A673 (cell line): ENCODE measurements around the gene USP35. TPM values are rescaled to one million over a fixed set of nuclear protein-coding genes. Genes with fewer than 3 reads are reported as not detected.

Experiments used
- BruUV-seq: library from RNA; stranded (reverse); fragments of 400-500 nt; replicated peaks from 2 replicates; lab custom pipeline; 2021; lab: Mats Ljungman, UMichigan
- CTCF ChIA-PET: fragments of 300-600 bp; sonication (Branson Sonifier 250); formaldehyde crosslinking; loops from one replicate; lab custom pipeline; 2022; ENCODE audit warnings: antibody characterized with exemption; lab: Charles Lee
- POLR2A ChIA-PET: fragments of 300-600 bp; sonication (Branson Sonifier 250); formaldehyde crosslinking; loops from one replicate; lab custom pipeline; 2022; ENCODE audit warnings: antibody characterized with exemption; ENCODE audit not compliant: low non-redundant PET; lab: Charles Lee
- DNase-seq: peaks from one replicate; pipeline ENCODE4 v3.0.0-alpha.2; 2015; ENCODE audit warnings: low spot score
- H3K27ac ChIP-seq: fragments of 200-600 bp; sonication (generic); 2 replicates; pipeline ENCODE4 v1.5.1; 2016; ENCODE audit warnings: mixed run types, low read depth, mild to moderate bottlenecking, mixed read lengths, antibody characterized with exemption, low read length; ENCODE audit not compliant: poor library complexity, severe bottlenecking
- H3K27me3 ChIP-seq: fragments of 200-600 bp; sonication (generic); replicated peaks from 2 replicates; pipeline ENCODE4 v1.6.1; 2017; ENCODE audit warnings: mixed run types, low read depth, mild to moderate bottlenecking, mixed read lengths, antibody characterized with exemption, low read length; ENCODE audit not compliant: insufficient read depth, poor library complexity
- H3K36me3 ChIP-seq: fragments of 200-600 bp; sonication (generic); 2 replicates; pipeline ENCODE4 v1.6.1; 2016; ENCODE audit warnings: mixed run types, mild to moderate bottlenecking, mixed read lengths, antibody characterized with exemption, low read length; ENCODE audit not compliant: insufficient read depth, poor library complexity, severe bottlenecking
- H3K4me1 ChIP-seq: fragments of 200-600 bp; sonication (generic); 2 replicates; pipeline ENCODE4 v1.6.1; 2017; ENCODE audit warnings: mixed run types, mild to moderate bottlenecking, mixed read lengths, antibody characterized with exemption, low read length; ENCODE audit not compliant: insufficient read depth, poor library complexity, severe bottlenecking
- H3K4me3 ChIP-seq: fragments of 200-600 bp; sonication (generic); 2 replicates; pipeline ENCODE4 v1.5.1; 2016; ENCODE audit warnings: low read depth, mixed run types, mild to moderate bottlenecking, mixed read lengths, low read length; ENCODE audit not compliant: poor library complexity, severe bottlenecking
- H3K9me3 ChIP-seq: fragments of 200-600 bp; sonication (generic); 2 replicates; pipeline ENCODE4 v1.6.1; 2016; ENCODE audit warnings: mixed run types, low read depth, mild to moderate bottlenecking, mixed read lengths, antibody characterized with exemption, low read length; ENCODE audit not compliant: poor library complexity, severe bottlenecking
- EZH2 ChIP-seq: fragments of 200-600 bp; sonication (generic); IDR thresholded peaks from 2 replicates; pipeline ENCODE4 v1.6.1; 2017; ENCODE audit warnings: borderline replicate concordance, low read depth, mild to moderate bottlenecking, mixed read lengths, antibody characterized with exemption, low read length; ENCODE audit not compliant: poor library complexity, severe bottlenecking
- intact Hi-C: fragments of 100-400 bp; cut with micrococcal nuclease; formaldehyde crosslinking; loops from one replicate; pipeline ENCODE4 v1.10.0; 2022; ENCODE audit not compliant: unreplicated experiment
- total RNA-seq: library from RNA; stranded (reverse); gene quantifications from 2 replicates; pipeline ENCODE4 v1.2.3, GENCODE V29; 2021
- TF ChIP-seq, protein P1 (sequence below): fragments of 300-800, 200-600 bp; sonication (generic); conservative IDR thresholded peaks from 2 replicates; pipeline ENCODE4 v1.5.1; 2017; ENCODE audit warnings: low read depth, mild to moderate bottlenecking, antibody characterized with exemption, low read length, moderate library complexity, mixed read lengths

The USP35 gene
- total RNA-seq, 1 experiment from 2014 or later: 4.8 TPM

DNA sequence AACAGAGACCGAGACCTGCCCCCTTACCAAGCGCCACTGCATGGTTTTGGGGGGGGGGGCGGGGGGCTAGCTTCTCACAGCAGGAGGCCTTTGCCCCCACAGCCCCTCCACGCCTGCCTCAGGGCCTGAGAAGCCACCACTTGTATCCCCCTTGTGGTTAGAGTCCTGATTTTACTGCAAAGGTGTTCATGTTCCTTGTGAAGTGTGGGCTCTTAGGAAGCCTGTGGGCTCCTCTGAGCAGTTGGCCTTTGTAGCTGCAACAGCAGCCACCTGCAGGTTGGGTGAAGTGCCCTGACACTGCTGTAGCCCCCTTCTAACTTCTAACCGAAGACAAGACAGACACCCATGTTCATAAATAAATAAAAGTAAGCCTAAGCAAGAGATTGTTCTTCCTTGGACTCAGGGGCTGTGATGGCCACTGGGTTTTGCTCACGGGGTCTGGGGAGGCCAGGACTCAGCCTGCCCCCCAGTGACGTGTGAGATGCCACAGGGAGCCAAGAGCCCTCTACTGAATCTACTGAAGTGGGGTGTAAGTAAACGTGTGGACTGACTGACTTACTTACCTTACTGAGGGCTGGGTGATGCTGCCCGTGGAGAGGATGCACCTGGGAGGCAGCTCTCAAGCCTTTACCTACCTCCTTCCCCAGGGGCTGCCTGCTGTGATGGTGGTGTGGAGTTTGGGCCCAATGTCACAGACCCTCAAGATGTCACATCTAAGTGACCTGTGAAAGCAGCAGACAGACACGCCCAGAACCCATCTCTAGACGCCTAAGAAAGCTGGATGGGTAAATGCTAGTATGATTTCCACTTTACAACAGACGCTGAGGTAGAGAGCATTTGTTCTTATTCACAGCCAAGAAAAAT is 25.8 kb downstream of the USP35 start:
- no peaks in the 10 kb centered on the region for H3K27me3 ChIP-seq
- intact Hi-C loops: no loop called here
- H3K9me3 ChIP-seq: no peaks in the 10 kb centered on the region
- no peaks in the 10 kb centered on the region for H3K36me3 ChIP-seq
- H3K4me3 ChIP-seq: no peak overlapping the region
- TF ChIP-seq, protein P1, sequence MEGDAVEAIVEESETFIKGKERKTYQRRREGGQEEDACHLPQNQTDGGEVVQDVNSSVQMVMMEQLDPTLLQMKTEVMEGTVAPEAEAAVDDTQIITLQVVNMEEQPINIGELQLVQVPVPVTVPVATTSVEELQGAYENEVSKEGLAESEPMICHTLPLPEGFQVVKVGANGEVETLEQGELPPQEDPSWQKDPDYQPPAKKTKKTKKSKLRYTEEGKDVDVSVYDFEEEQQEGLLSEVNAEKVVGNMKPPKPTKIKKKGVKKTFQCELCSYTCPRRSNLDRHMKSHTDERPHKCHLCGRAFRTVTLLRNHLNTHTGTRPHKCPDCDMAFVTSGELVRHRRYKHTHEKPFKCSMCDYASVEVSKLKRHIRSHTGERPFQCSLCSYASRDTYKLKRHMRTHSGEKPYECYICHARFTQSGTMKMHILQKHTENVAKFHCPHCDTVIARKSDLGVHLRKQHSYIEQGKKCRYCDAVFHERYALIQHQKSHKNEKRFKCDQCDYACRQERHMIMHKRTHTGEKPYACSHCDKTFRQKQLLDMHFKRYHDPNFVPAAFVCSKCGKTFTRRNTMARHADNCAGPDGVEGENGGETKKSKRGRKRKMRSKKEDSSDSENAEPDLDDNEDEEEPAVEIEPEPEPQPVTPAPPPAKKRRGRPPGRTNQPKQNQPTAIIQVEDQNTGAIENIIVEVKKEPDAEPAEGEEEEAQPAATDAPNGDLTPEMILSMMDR: no peak
- TF ChIP-seq EZH2: no peak
- CTCF ChIA-PET: interaction anchor here (0.6 kb wide), 1 partner anchor 137 kb away, joined by 6 read pairs; no protein-coding TSS in a partner anchor
- H3K4me1 ChIP-seq: no peaks in the 10 kb centered on the region
- DNase-seq: no peak
- no peak overlapping the region for H3K27ac ChIP-seq
- BruUV-seq: no TSS peak
- POLR2A ChIA-PET: no interaction called here

DNA sequence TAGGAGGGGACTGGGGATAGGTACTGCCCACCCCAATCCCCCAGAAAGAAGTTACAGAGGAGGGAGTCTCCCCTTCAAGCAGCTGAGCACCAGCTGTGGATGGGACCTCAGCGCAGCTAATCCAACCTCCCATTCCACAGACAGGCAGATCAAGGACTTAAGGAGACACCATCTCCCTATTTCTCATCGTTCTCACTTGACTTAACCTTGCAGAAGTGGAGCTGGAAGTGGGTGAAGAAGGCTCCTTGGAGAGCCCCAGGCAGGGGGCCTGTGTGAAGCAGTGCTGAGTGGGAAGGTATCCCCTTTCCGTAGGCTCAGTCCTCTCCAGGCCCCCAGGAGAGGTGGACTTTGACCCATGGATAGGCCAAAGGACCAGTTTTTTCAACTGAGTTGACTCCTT is 27.3 kb downstream of the USP35 start:
- ChIA-PET POLR2A (no interaction called here), CTCF (no interaction called here)
- Histone ChIP-seq H3K4me1 (no peaks in the 10 kb centered on the region), H3K27me3 (no peaks in the 10 kb centered on the region), H3K36me3 (no peaks in the 10 kb centered on the region), H3K27ac (no peak overlapping the region), H3K4me3 (no peak overlapping the region), H3K9me3 (no peaks in the 10 kb centered on the region)
- BruUV-seq: no TSS peak
- TF ChIP-seq, protein P1: no peak
- no peak for TF ChIP-seq EZH2
- intact Hi-C loops: no loop called here
- DNase-seq: no peak

DNA sequence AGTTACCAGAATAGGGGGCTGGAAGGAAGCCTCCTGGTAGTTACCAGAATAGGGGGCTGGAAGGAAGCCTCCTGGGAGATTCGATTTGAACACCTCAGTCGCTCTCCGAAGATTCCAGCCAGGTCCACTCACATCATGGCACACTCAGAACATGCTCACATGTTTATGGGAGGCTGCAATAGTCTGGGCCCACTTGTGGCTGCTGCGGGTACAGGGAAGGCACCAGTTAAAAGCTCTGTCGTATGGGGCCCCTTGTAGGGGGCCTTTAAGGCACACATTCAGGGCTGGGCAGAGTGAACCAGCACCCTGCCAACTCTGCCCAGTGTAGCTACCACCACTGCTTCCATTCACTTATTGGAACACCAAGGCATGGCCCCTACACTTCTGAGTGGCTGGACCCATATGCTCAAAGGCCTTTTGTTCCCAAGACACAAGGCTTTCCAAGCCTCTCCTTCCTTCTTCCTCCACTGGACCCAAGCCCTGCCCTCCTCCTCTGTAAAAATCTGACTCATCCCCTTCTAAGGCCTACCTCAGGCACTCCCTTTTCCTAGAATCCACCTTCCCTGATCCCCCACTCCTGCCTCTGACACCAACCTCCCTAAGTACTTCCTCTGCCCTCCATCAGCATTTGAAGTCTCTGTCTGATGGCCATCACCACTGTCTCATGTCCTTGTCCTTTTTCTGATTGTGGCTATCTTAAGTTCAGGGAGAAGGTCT is 28.0 kb downstream of the USP35 start:
- no peaks in the 10 kb centered on the region for H3K27me3 ChIP-seq
- no TSS peak for BruUV-seq
- DNase-seq: no peak
- intact Hi-C loops: no loop called here
- H3K4me3 ChIP-seq: no peak overlapping the region
- H3K9me3 ChIP-seq: no peaks in the 10 kb centered on the region
- H3K36me3 ChIP-seq: no peaks in the 10 kb centered on the region
- TF ChIP-seq EZH2: no peak
- TF ChIP-seq, protein P1: no peak
- H3K4me1 ChIP-seq: no peaks in the 10 kb centered on the region
- CTCF ChIA-PET: no interaction called here
- H3K27ac ChIP-seq: no peak overlapping the region
- POLR2A ChIA-PET: no interaction called here
